Measurements from ENCODE around the gene ALKAL2.
A peak's percentile ranks its signal among the peaks of the same experiment; 100 is the strongest.

GRCh38 chr2:289362-290089 lies 1.6 kb upstream of the ALKAL2 start:
- TF ChIP-seq MAX (IDR thresholded peaks at IDR 0.05; ENCODE audit: insufficient read depth, insufficient read length), result no peak
- TF ChIP-seq POLR2A (IDR thresholded peaks at IDR 0.05; ENCODE audit: low read depth, low read length), result no peak
- no peak for TF ChIP-seq CTCF (IDR thresholded peaks at IDR 0.05; ENCODE audit: extremely low read depth in 1 of 2, insufficient read depth in 1 of 2, low read depth in 1 of 2, low read length in 2 of 2)
- peak; percentile 87 for TF ChIP-seq EZH2 (IDR thresholded peaks at IDR 0.05; ENCODE audit: borderline replicate concordance, low read depth, low read length, severe bottlenecking)
